HCT116 (cell line): ENCODE data around the gene KCNIP4. TPM values are rescaled to one million over a fixed set of nuclear protein-coding genes. Genes with fewer than 3 reads are reported as not detected.

ENCODE experiments used
- ATAC-seq: fragments of 200-7000 bp; cut with Tn5 transposase; 2 replicates; pipeline ENCODE4 v1.9.1; 2020; ENCODE audit warnings: mild to moderate bottlenecking, moderate library complexity
- BruUV-seq: library from RNA; stranded (reverse); fragments of 400-500 nt; replicated peaks from 2 replicates; lab custom pipeline; 2021; lab: Mats Ljungman, UMichigan
- CTCF ChIA-PET: fragments of 300-600 bp; sonication (Branson Sonifier 250); formaldehyde crosslinking; loops from one replicate; lab custom pipeline; 2021; ENCODE audit warnings: antibody characterized with exemption; lab: Charles Lee
- POLR2A ChIA-PET: fragments of 300-600, 350-600 bp; sonication (Branson Sonifier 250); formaldehyde crosslinking; loops from one replicate; lab custom pipeline; 2021; ENCODE audit warnings: antibody characterized with exemption; lab: Charles Lee
- RAD21 ChIA-PET, 2 experiments: fragments of 300-600 bp; sonication (Branson Sonifier 250); formaldehyde crosslinking; loops; one replicate each; lab custom pipeline; 2023; ENCODE audit warnings: low total read pairs in 2 of 2; ENCODE audit not compliant: uncharacterized antibody in 2 of 2, unreplicated experiment in 2 of 2, low non-redundant PET in 1 of 2; lab: Charles Lee
- DNase-seq: peaks from one replicate; pipeline ENCODE4 v3.0.0-alpha.2; 2010; ENCODE audit warnings: low read depth, low spot score
- H2AFZ ChIP-seq: fragments of 200-600 bp; shearing (Covaris generic), sonication (generic); 2 replicates; pipeline ENCODE4 v1.6.1; 2017; ENCODE audit warnings: low read depth, mixed run types, mixed read lengths, antibody characterized with exemption, low read length; ENCODE audit not compliant: poor library complexity, severe bottlenecking
- H3K27ac ChIP-seq: 2 replicates; pipeline ENCODE4 v1.5.1; 2012; ENCODE audit warnings: low read depth, low read length
- H3K27me3 ChIP-seq: fragments of 200-600 bp; sonication (generic); 2 replicates; pipeline ENCODE4 v1.6.1; 2016; ENCODE audit warnings: mixed run types, low read length, mixed read lengths; ENCODE audit not compliant: insufficient read depth
- H3K36me3 ChIP-seq, 2 experiments: fragments of 200-500 bp in 1 of 2; fragments of 200-600 bp in 1 of 2; sonication (Bioruptor generic) in 1 of 2; sonication (generic) in 1 of 2; 2 replicates each; pipeline versions ENCODE4 v1.5.1 to v1.6.1; 2014 to 2016; ENCODE audit warnings: low read length in 2 of 2, inconsistent platforms in 1 of 2, mixed read lengths in 1 of 2, mixed run types in 1 of 2; ENCODE audit not compliant: insufficient read depth in 2 of 2, control insufficient read depth in 1 of 2
- H3K4me1 ChIP-seq, 2 experiments: fragments of 200-600 bp in 1 of 2; sonication (generic) in 1 of 2; 2 replicates each; pipeline versions ENCODE4 v1.5.1 to v1.6.1; 2012 to 2017; ENCODE audit warnings: low read length in 2 of 2, inconsistent platforms in 1 of 2, mild to moderate bottlenecking in 1 of 2, mixed read lengths in 1 of 2, mixed run types in 1 of 2, moderate library complexity in 1 of 2; ENCODE audit not compliant: insufficient read depth in 2 of 2, control insufficient read depth in 1 of 2
- H3K4me2 ChIP-seq: fragments of 200-600 bp; sonication (generic); 2 replicates; pipeline ENCODE4 v1.6.1; 2017; ENCODE audit warnings: mixed run types, low read length, mixed read lengths
- H3K4me3 ChIP-seq, 2 experiments: fragments of 200-600 bp in 1 of 2; sonication (generic) in 1 of 2; replicated peaks in 1 of 2; 2 replicates each; pipeline ENCODE4 v1.5.1; 2011 to 2016; ENCODE audit warnings: low read length in 2 of 2, control low read depth in 1 of 2, low read depth in 1 of 2, mild to moderate bottlenecking in 1 of 2, mixed read lengths in 1 of 2, mixed run types in 1 of 2
- H3K79me2 ChIP-seq: fragments of 200-600 bp; sonication (generic); 2 replicates; pipeline ENCODE4 v1.6.1; 2017; ENCODE audit warnings: mild to moderate bottlenecking, mixed run types, low read length, moderate library complexity, mixed read lengths; ENCODE audit not compliant: insufficient read depth
- H3K9ac ChIP-seq: fragments of 200-600 bp; sonication (generic); 2 replicates; pipeline ENCODE4 v1.6.1; 2016; ENCODE audit warnings: low read length, mixed read lengths
- H3K9me2 ChIP-seq: fragments of 200-600 bp; sonication (generic), shearing (Covaris generic); 2 replicates; pipeline ENCODE4 v1.6.1; 2017; ENCODE audit warnings: mixed run types, mild to moderate bottlenecking, moderate library complexity; ENCODE audit not compliant: insufficient read depth
- H3K9me3 ChIP-seq, 2 experiments: fragments of 200-500 bp in 1 of 2; fragments of 200-600 bp in 1 of 2; sonication (Bioruptor generic) in 1 of 2; sonication (generic) in 1 of 2; 2 replicates each; pipeline ENCODE4 v1.6.1; 2014 to 2017; ENCODE audit warnings: low read length in 2 of 2, mixed read lengths in 2 of 2, inconsistent platforms in 1 of 2, low read depth in 1 of 2, mild to moderate bottlenecking in 1 of 2, mixed run types in 1 of 2, moderate library complexity in 1 of 2; ENCODE audit not compliant: control insufficient read depth in 1 of 2, insufficient read depth in 1 of 2
- H4K20me1 ChIP-seq: fragments of 200-600 bp; sonication (generic), shearing (Covaris generic); 2 replicates; pipeline ENCODE4 v1.6.1; 2017; ENCODE audit warnings: mixed run types, mild to moderate bottlenecking, moderate library complexity; ENCODE audit not compliant: insufficient read depth
- ATF3 ChIP-seq: IDR thresholded peaks from 2 replicates; pipeline ENCODE4 v1.6.1; 2012
- CEBPB ChIP-seq: IDR thresholded peaks from 2 replicates; pipeline ENCODE4 v1.6.1; 2012; ENCODE audit warnings: low read depth
- CTCF ChIP-seq, 3 experiments: fragments of 200-600 bp in 1 of 3; sonication (generic) in 1 of 3; IDR thresholded peaks in 2 of 3; conservative IDR thresholded peaks in 1 of 3; 2 replicates each; pipeline ENCODE4 v1.5.1; 2012 to 2017; ENCODE audit warnings: low read depth in 2 of 3, low read length in 2 of 3, antibody characterized with exemption in 1 of 3, borderline replicate concordance in 1 of 3, control low read depth in 1 of 3, mild to moderate bottlenecking in 1 of 3, mixed read lengths in 1 of 3, mixed run types in 1 of 3, moderate library complexity in 1 of 3; ENCODE audit not compliant: insufficient read depth in 1 of 3
- JUND ChIP-seq: IDR thresholded peaks from 2 replicates; pipeline ENCODE4 v1.6.1; 2012
- MAX ChIP-seq: IDR thresholded peaks from 2 replicates; pipeline ENCODE4 v1.6.1; 2012
- POLR2A ChIP-seq: IDR thresholded peaks from 2 replicates; pipeline ENCODE4 v1.7.0; 2011; ENCODE audit warnings: borderline replicate concordance; ENCODE audit not compliant: insufficient read depth, insufficient read length; ENCODE audit errors: extremely low read depth
- YY1 ChIP-seq: IDR thresholded peaks from 2 replicates; pipeline ENCODE4 v1.6.1; 2011; ENCODE audit warnings: low read length, low read depth, moderate library complexity, mild to moderate bottlenecking; ENCODE audit not compliant: insufficient replicate concordance; ENCODE audit errors: extremely low read depth
- ZNF274 ChIP-seq: fragments of 200-500 bp; sonication (Bioruptor generic); IDR thresholded peaks from 2 replicates; pipeline ENCODE4 v1.6.1; 2014; ENCODE audit warnings: mild to moderate bottlenecking, low read depth, low read length, inconsistent platforms
- intact Hi-C: fragments of 100-400 bp; cut with micrococcal nuclease; formaldehyde crosslinking; loops from 2 replicates; pipeline ENCODE4 v1.10.0; 2022
- total RNA-seq: library from RNA; stranded (reverse); gene quantifications from one replicate; pipeline ENCODE4 v1.2.1, GENCODE V29; 2021; ENCODE audit not compliant: unreplicated experiment

KCNIP4 gene
- total RNA-seq, 1 experiment from 2014 or later, result not detected

- BruUV-seq, result no TSS peak
Measured at GRCh38 chr4:21045119-21045518, 903.5 kb downstream of the KCNIP4 start.

More at GRCh38 chr4:21045119-21045518, 903.5 kb downstream of the KCNIP4 start:
- no peaks in the 10 kb centered on the region; a peak in 2 of 4 replicates for H3K9me3 ChIP-seq
- no peaks in the 10 kb centered on the region for H3K36me3 ChIP-seq
- H3K4me1 ChIP-seq, result no peaks in the 10 kb centered on the region
- intact Hi-C loops, result no loop called here
- no peaks in the 10 kb centered on the region for H4K20me1 ChIP-seq
- no peaks in the 10 kb centered on the region for H3K79me2 ChIP-seq
- no peak overlapping the region for H3K9ac ChIP-seq
- CTCF ChIA-PET, result no interaction called here
- H3K27me3 ChIP-seq, result no peaks in the 10 kb centered on the region
- H3K4me3 ChIP-seq, result no peak overlapping the region
- TF ChIP-seq POLR2A, result no peak
- no peak for TF ChIP-seq ATF3
- TF ChIP-seq ZNF274, result no peak
- TF ChIP-seq MAX, result no peak
- no peak for TF ChIP-seq JUND
- no peak for TF ChIP-seq CTCF (IDR thresholded peaks at IDR 0.05 in 2 of 3, conservative IDR thresholded peaks at IDR 0.05 in 1 of 3; ENCODE audit: borderline replicate concordance in 1 of 3, insufficient read depth in 1 of 3, low read depth in 2 of 3, low read length in 2 of 3)
- no peak for TF ChIP-seq CEBPB
- TF ChIP-seq YY1, result no peak
- H3K27ac ChIP-seq, result no peak overlapping the region
- POLR2A ChIA-PET, result no interaction called here
- ATAC-seq (no peak), DNase-seq (no peak)
- no peak overlapping the region for H2AFZ ChIP-seq
- H3K9me2 ChIP-seq, result no peaks in the 10 kb centered on the region
- RAD21 ChIA-PET, result no interaction called here
- H3K4me2 ChIP-seq, result no peak overlapping the region
